ENCODE results near the gene CDCP1.

Gene CDCP1

DNA sequence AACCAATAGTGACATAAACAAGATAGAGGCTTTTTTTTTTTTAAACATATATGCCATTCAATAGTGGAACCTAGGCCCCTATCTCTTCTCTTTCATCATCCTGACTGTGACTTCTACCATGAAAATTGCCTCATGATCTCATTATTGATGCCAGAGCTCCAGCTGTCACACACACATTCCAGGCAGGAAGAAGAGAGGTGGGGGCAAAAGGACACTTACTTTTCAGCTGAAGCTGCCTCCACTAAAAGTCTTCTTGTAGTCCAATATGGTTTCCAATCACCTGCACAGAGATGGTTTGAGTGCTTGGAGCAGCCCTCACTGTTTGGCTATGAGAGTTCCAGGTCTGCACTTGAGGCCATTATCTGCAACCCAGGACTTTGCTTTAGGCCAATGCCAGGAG is 75.1 kb downstream of the CDCP1 start:
- FAIRE-seq, result no peak
- TF ChIP-seq, protein P1, sequence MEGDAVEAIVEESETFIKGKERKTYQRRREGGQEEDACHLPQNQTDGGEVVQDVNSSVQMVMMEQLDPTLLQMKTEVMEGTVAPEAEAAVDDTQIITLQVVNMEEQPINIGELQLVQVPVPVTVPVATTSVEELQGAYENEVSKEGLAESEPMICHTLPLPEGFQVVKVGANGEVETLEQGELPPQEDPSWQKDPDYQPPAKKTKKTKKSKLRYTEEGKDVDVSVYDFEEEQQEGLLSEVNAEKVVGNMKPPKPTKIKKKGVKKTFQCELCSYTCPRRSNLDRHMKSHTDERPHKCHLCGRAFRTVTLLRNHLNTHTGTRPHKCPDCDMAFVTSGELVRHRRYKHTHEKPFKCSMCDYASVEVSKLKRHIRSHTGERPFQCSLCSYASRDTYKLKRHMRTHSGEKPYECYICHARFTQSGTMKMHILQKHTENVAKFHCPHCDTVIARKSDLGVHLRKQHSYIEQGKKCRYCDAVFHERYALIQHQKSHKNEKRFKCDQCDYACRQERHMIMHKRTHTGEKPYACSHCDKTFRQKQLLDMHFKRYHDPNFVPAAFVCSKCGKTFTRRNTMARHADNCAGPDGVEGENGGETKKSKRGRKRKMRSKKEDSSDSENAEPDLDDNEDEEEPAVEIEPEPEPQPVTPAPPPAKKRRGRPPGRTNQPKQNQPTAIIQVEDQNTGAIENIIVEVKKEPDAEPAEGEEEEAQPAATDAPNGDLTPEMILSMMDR (IDR thresholded peaks at IDR 0.05; ENCODE audit: insufficient read depth, missing control alignments), result no peak
- DNase-seq (ENCODE audit: insufficient read length, low spot score), result no peak

DNA sequence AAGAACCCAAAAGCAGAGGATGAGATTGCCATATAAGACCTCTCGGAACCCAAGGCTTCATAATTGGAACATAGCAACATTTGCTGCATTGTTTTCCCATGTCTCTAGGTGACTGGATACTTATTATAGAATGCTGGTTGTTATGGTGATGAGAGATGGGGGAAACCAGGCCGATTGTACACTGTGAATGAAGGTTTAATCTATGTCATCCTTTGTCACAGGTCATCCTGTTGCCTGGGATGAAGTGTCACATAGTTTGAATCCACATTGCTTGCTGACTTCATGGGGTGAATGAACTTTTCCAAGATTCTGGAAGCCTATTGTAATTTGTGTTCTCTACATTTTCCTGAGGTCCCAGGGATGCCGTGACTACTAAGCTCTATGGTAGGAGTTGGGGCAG is 78.2 kb downstream of the CDCP1 start:
- DNase-seq (ENCODE audit: insufficient read length, low spot score), result no peak
- no peak for FAIRE-seq
- TF ChIP-seq, protein P1 (IDR thresholded peaks at IDR 0.05; ENCODE audit: insufficient read depth, missing control alignments), result no peak

DNA sequence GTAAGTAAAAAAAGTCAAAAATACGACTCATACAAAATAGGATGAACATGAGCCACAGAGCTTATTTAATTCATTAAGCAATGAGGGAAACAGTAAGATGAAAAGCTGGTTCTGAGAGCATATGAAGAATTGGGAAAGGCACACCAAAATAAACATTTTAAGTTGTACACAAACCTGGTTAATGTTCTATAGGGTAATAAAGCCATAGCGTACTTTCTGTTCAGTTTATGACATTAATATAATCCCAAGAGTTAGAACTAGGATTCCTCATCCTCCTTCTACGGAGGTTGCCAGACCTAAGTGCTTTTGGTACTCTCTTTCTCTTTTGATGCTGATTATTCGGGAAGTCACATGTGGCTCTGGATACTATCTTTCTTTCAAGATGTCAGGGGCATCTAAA is 78.7 kb downstream of the CDCP1 start:
- TF ChIP-seq, protein P1 (IDR thresholded peaks at IDR 0.05; ENCODE audit: insufficient read depth, missing control alignments), result no peak
- no peak for FAIRE-seq
- DNase-seq (ENCODE audit: insufficient read length, low spot score), result no peak

DNA sequence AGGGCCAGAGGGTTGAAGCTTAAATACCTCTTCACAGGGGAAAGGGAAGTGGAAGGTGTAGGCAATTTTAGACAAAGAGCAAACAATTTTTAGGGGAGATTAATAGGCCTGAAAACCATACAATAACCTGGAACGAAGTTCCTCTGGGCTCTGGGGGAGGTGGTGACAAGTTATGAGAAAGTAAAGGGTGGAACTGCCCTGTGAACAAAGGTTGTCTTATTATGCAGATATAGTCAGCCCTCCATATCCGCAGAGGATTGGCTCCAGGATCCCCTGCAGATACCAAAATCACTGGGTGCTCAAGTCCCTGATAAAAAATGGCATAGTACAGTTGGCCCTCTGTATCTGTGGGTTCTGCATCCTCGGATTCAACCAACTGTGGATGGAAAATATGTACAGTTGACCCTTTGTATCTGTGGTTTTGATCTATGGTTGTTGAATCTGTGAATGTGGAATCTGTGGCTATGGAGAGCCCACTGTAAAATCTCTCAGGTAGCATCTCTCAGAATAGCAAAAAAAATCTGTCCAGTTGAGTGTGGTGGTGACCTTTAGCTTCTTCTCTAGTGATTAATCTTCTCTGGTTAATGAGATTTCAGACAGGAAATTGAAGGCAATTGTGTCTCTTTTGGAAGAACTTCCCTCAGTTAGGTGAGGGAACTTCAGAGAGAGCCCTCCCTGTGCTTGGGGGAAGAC is 79.9 kb downstream of the CDCP1 start:
- FAIRE-seq (no peak), DNase-seq (ENCODE audit: insufficient read length, low spot score) (no peak)
- TF ChIP-seq, protein P1 (IDR thresholded peaks at IDR 0.05; ENCODE audit: insufficient read depth, missing control alignments), result no peak

DNA sequence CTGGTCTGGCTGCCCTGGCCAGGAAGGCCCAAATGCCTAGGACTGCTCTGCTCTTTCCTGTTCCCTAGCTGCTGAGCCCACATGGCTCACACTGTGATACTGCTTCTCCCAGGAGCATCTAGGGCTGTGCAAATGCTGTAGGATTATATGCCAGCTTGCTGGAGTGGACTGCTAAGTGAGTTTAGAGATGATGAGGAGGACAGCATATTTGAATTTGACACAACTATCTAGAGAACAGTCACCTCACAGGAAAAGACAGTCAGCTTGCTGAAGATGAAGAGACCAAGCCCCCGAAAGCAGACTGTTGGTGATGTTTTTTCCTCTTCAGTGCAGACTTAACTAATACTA is 80.8 kb downstream of the CDCP1 start:
- FAIRE-seq (no peak), DNase-seq (ENCODE audit: insufficient read length, low spot score) (no peak)
- TF ChIP-seq, protein P1 (IDR thresholded peaks at IDR 0.05; ENCODE audit: insufficient read depth, missing control alignments), result no peak

DNA sequence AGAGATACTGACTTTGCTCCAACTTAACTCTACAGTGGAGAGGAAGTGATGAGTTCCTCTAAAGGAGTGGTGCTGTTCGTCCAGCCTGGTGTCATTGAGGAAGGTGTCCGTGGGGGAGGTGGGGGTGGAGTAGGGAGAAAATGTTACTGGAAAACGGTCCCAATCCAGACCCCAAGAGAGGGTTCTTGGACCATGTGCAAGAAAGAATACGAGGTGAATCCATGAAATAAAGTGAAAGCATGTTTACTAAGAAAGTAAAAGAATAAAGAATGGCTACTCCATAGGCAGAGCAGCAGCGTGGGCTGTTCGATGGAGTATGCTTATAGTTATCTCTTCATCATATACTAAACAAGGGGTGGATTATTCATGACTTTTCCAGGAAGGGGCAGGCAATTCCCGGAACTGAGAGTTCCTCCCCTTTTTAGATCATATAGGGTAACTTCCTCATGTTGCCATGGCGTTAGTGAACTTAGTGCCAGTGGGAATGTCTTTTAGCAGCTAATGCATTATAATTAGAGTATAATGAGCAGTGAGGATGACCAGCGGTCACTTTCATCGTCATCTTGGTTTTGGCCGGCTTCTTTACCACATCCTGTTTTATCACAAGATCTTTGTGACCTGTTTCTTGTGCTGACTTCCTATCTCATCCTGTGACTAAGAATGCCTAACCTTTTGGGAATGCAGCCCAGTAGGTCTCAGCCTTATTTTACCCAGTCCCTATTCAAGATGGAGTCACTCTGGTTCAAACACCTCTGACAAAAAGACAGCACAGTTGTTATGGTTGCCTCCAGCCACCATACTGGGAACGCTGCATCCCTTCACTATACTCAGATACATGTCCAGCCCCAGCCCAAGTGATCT is 81.4 kb downstream of the CDCP1 start:
- TF ChIP-seq, protein P1 (IDR thresholded peaks at IDR 0.05; ENCODE audit: insufficient read depth, missing control alignments), result no peak
- no peak for FAIRE-seq
- DNase-seq (ENCODE audit: insufficient read length, low spot score), result no peak

DNA sequence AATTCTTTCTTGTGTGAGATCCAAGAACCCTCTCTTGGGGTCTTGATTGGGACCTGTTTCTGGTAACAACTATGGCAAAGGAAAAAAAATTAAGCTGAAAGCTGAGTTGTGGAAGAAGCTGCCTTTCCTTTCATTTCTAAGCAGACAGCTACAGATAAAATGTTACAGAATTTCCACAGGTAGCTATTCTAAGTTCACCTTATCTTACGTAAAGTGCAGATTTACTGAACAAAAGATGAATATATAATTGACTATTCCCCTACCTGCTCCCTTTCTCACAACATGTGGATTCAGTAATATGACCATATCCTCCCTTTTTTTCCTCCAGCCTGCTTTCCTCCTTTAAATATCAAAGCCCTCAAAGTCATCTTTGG is 83.5 kb downstream of the CDCP1 start:
- DNase-seq (ENCODE audit: insufficient read length, low spot score) (no peak), FAIRE-seq (no peak)
- TF ChIP-seq, protein P1 (IDR thresholded peaks at IDR 0.05; ENCODE audit: insufficient read depth, missing control alignments), result no peak
